Uterine smooth muscle cell (primary cell): Measurements from ENCODE around the gene KLHL12. TPM values are rescaled to one million over a fixed set of nuclear protein-coding genes. Genes with fewer than 3 reads are reported as not detected.

Experiments
- total RNA-seq: library from RNA; depleted of rRNA; stranded (reverse); fragments of >200 nt; gene quantifications from 2 replicates; pipeline ENCODE4 v1.2.3, GENCODE V29; 2014

KLHL12 gene
- 43.8 and 47.1 TPM in 2 replicates for total RNA-seq

DNA sequence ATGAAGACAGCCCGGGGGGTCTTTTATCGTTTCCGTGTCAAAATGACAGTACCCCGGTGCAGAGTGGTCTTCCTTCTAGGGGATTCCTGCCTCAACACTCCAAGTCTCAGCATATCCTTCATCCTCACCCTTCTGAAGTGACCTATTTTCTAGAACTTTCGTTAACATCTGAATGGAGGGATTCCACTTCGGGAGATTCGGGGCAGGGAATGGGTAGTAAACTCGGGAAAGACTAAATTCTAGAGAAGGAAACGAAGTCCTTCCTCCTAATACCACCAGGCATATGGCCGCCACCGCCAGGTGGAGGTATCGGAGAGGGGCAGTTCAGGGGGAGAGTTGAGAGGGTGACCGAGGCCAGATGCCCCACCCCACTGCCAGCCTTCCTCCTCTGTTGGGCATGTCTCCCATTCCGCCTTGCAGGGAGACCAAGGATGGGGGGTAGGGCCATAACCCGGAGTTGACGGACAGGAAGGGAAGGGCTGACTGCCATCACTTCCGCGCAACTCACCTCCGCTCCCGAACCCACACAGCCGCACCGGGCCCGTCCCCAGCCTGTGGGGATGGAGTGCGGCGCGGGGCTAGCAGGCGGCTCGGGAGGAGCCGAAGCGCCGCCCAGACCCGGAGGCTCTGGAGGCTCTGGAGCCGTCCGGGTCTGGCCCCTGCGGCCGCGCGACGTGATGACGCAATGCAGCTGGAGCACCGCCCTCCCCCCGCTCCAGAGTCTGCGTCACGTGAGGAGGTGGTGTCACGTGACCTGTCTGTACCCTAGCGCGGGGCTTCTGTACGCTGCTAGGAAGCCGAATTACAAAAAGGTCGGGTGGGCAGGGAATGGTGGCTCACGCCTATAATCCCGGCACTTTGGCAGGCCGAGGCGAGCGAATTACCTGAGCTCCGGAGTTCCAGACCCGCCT, at the start of gene KLHL12:
Gene KLHL12, minus strand, starts transcription at position 654 of the 911 bp plus-strand sequence. CDS start 2,072 bp downstream, outside the sequence.

DNA sequence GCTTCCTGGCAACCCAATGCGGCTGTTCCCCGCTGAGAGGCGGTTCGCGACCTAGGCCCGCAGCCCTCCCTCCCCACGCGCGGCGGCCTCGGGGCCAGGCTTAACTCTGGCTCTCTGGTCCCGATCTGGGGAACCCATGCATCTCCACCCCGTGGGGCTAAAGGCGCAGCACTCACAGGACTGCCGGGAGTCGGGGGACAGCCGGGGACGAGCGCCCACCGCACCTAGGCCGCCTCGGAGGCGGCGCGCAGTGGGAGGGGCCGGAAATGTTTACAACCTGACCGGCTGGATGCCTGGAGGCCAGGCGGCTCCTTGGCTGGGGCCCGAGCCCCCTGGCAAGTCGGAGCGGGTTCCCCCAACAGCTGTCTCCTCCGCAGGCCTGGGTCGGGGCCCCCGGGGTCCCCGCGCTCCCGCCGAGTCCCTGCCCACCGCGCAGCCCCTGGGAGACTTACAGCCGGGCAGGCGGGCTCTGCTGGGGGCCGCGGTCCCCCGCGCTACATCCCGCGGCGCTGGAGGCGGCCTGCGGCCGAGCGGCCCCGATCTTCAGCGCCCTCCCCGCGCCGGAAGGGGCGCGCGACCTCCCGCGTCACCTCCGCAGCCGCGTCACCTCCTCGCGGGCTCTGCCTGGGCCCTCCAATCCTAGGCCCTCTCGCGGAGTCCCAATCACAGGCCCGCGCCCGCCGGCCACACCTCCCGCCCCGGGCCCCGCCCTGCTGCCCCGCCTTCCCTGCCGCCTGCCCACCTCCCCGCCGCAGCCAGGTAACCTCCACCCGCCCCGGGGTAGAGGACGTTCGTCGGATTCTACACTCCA, 30.9 kb upstream of the KLHL12 start, which contains the start of gene ADIPOR1:
Gene ADIPOR1, minus strand, starts transcription at position 580 of the 811 bp plus-strand sequence. CDS start 7,242 bp downstream, outside the sequence.

DNA sequence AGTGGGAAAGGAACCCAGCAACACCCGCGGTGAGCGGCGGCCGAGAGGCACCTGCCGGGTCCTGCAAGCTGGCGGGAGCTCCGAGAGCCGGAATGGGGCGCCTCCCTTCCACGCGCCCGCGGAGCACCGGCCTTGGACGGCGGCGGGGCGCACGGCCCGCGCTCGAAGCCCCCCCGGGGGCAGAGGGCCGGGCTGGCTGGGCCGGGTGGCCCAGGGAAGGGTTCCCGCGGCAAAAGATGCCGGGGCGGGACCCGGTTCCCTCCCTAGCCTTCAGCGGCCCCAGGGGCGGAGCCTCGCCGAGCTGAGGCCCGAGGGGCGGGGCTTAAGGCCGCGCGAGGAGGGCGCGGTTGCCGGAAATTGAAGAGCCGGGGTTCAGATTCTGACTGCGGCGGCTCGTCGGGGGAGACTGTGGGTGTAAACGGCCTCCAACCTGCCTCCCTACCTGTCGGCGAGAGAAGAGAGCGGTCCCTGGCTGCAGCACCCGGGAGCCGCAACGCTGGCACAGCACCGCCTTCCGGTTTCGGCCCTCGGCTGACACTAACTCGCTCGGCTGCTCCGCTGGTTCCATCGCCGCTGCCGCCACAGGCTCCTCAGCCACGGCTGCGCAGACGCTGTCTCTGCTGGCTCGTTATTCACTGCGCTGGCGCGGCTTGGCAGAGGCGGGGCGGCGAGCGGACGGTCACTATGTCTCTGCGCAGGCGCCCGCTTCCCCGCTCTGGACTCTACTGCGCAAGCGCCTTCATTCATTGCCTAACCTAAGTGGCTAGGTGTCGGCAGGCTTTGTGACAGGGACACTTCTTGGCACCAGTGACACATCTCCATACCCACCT, 38.3 kb downstream of the KLHL12 start, which contains the start of gene RABIF:
Gene RABIF, minus strand, starts transcription at position 619 of the 830 bp plus-strand sequence. Its CDS starts 51 bp downstream, at position 568.

Other genes starting within 250 kb of the KLHL12 start
- gene SYT2, start 216.8 kb downstream of the KLHL12 start, total RNA-seq, result under 0.01 TPM in 1 of 2 replicates, not detected in the other
- gene KDM5B, start 118.8 kb downstream of the KLHL12 start, total RNA-seq, result 70.7 and 96.7 TPM in 2 replicates
- not detected in 2 replicates for gene PCAT6, start 116.3 kb downstream of the KLHL12 start, total RNA-seq
- 3.5 and 3.7 TPM in 2 replicates for gene RABIF, start 38.1 kb downstream of the KLHL12 start, total RNA-seq
- gene ADIPOR1, start 31.1 kb upstream of the KLHL12 start, total RNA-seq, result 79.6 and 86.6 TPM in 2 replicates
- 24.0 and 38.1 TPM in 2 replicates for gene CYB5R1, start 40.0 kb upstream of the KLHL12 start, total RNA-seq
- gene TMEM183A, start 80.1 kb upstream of the KLHL12 start, total RNA-seq, result 82.7 and 103 TPM in 2 replicates
- gene PPFIA4, start 99.3 kb upstream of the KLHL12 start, total RNA-seq, result 5.0 and 10.1 TPM in 2 replicates
- not detected in 2 replicates for gene MYOG, start 158.8 kb upstream of the KLHL12 start, total RNA-seq
- 4.1 and 7.5 TPM in 2 replicates for gene ADORA1, start 200.5 kb upstream of the KLHL12 start, total RNA-seq
- gene MYBPH, start 248.6 kb upstream of the KLHL12 start, total RNA-seq, result 0.11 and 0.75 TPM in 2 replicates